HG03280 (cell line): ENCODE data around the gene TRIM73.
A peak's percentile ranks its signal among the peaks of the same experiment; 100 is the strongest.
"Not testable (repeated sequence)": the region's sequence is repeated elsewhere in the genome, so short reads cannot be mapped to it uniquely, and the experiment has no call there.

Source experiments
- ATAC-seq: cut with Tn5 transposase; IDR thresholded peaks from one replicate; pipeline ENCODE4 v1.9.1; 2021; ENCODE audit warnings: mild to moderate bottlenecking, moderate library complexity; ENCODE audit not compliant: unreplicated experiment

Gene TRIM73

DNA sequence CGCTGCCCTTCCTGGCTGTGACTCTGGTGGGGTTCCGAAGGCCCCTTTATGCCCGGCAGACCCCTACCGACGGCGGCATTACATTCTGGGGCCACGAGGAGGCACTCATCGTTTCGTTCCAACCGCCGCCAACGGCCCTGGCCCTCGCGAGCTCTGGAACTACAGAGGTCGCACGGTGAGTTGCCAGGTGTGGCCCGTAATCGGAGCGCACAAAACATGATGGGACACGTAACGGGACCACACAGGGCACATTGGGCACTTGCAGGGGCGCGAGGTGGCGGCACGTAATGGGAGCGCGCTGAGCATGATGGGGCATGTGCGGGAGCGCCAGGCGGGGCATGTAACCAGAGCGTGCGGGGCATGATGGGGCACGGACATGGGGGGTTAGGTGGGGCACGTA is at the start of gene TRIM73:
Gene TRIM73, plus strand, starts transcription at position 301 of the 400 bp plus-strand sequence. CDS start 3,305 bp downstream, outside the sequence.
- ATAC-seq: not testable (repeated sequence)

DNA sequence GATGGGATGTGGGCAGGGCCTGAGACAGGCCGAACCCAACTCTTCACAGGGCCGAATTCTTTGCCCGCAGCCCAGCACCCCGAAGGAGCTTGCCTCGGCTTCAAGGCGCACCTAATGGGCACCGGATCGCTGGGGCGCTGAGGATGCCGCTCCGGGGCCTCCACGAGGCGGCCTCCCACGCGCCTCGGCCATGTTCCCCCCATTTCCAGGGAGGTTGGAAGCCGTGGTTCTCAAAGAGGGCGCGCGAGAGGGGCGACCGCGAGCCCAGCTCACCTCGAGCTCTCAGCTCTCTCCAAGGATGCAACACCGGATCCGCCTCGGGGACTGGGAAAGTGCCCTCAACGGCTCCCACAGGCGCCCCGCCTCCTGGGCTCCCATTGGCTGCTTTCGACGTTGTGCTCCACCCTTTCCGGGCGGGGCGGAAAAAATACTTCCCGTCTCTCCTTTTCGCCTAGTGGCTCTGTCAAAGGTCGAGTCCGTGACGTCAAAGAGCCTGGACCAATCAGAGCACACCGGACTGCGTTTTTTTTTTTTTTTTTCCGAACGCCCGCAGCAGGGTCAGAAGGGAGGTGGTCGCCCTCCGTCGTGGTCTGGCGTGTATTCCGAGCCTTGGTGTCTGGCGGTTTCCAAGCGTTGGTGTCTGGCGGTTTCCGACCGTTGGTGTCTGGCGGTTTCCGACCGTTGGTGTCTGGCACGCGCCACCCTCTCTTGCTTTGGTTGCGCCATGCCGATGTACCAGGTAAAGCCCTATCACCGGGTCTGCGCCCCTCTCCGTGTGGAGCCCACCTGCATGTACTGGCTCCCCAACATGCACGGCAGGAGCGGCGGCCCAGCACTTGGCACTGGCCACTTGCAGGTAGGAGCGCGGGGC is 36.5 kb upstream of the TRIM73 start:
- peak; percentile 66 for ATAC-seq

DNA sequence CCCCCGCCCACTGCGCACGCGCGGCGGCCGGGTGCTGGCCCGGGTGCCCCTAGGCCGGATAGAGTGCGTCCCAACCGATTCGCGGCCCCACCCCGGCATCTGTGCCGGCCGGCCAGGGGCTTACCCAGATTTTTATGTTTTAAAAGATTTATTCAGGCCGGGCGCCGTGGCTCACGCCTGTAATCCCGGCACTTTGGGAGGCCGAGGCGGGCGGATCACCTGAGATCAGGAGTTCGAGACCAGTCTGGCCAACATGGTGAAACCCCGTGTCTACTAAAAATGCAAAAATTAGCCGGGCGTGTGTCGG is 35.9 kb upstream of the TRIM73 start:
- ATAC-seq: not testable (repeated sequence)

DNA sequence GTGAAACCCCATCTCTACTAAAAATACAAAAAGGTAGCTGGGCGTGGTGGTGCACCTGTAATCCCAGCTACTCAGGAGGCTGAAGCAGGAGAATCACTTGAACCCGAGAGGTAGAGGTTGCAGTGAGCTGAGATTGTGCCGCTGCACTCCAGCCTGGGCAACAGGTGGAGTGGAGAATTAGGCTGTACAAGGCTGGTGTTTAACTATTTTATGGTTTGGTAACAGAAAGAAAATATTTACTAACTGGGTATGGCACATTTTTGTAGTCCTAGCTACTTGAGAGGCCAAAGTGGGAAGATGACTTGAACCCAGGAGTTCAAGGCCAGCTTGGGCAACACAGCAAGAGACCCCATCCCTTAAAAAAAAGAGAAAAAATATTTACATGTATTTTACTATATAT is 31.4 kb upstream of the TRIM73 start:
- not testable (repeated sequence) for ATAC-seq

DNA sequence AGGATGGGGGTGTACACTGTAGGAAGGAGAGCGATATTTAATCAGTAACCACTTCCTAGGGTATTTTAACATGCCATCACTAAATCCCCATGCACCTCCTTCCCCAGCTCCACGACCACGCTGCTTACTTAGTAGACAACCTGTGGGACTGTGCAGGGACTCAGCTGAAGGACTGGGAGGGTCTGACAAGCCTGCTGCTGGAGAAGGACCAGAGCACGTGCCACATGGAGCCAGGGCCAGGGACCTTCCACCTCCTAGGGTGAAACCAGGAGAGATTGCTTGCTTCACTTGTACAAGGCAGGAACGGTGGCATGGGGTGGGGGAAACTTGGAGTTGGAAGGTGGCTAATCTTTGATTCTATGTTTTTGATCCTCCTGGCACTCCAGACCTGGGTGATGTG is 28.8 kb upstream of the TRIM73 start:
- ATAC-seq: not testable (repeated sequence)

DNA sequence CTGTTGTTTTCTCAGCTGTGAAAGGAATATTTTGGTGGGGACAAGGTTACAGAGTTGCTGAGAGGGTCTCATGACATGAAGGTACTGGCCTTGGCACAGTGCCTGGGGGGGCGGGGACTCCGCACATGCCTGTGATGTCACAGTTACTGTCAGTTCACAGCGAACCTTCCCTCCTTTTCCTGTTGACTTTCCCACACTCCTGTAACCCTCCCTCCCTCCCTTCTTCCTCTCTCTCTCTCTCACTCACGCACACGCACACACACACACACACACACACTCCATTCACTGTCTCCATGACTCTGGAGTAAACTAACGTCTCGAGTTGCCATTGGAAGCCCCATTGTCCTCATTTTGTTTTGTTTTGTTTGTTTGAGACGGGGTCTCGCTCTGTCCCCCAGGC is 28.1 kb upstream of the TRIM73 start:
- not testable (repeated sequence) for ATAC-seq

DNA sequence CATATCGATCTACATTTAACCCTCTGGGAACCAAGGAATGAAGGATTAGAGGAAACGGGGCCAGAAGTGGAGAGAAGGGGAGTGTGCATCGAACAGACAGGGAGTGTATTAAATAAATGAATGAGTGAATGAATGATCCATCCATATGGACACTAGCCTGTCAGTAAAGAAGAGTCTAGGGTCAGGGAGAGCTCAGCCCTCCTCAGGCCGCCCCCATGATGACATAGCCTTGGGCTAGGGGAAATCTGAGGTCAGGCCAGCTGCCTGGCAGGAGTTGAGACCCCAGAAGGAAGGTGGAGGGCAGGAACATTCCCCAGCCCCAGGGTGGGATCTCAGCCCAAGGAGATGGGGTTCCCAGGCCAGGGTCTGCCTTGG is 21.3 kb upstream of the TRIM73 start:
- not testable (repeated sequence) for ATAC-seq

DNA sequence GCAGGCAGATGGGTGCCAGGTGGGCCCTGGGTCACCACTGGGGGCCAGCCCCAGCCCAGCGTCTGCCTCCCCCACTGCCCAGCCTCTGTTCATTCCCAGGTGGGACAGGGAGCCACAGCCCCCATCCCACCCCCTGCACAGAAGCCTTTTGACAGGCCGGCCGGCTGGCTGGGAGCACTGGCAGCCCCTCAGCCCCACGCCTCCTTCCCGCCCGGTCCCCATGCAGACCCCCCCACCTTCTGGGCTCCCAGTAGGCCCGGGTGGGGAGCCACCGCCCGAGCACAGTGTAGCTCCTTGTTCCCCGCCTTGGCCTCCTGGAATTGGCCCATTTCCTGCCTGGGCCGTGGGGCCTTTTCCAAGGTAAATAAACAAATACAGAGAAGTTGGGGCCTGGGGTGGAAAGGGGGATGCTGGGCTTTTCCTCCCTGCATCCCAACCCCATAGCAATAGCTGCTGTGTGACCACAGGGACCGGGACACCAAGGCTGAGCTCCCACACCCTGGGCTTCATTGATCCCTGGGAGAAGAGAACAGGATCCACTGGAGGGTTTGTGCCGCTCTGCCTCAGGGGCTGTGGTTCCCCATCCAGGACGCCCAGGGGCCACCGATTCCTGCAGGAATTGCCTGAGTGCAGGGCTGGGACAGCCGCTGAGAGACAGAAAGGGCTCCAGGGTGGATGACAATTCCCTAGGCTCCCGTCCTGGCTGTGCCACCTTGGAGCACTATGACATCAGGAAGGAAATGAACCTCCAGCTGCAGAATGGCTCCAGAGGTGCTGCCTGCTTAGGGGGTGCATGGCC is 20.7 kb upstream of the TRIM73 start:
- ATAC-seq: not testable (repeated sequence)

DNA sequence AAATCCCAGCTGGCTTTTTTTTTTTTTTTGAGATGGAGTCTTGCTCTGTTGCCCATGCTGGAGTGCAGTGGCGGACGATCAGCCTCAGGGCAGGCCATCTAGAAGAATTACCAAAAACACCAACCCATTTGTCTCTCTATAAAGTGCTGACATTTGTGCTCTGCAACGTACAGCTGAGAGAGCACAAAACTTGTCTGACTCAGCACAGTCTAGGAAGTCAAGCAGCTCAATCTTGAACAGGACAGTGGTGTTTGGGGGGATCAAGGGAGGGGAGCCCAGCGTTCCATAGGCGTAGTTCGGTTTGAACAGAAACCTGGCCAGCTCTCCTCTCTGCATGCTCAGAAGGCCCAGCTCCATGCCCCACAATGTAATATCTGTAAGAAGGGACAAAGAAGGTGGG is 2.2 kb upstream of the TRIM73 start:
- not testable (repeated sequence) for ATAC-seq

DNA sequence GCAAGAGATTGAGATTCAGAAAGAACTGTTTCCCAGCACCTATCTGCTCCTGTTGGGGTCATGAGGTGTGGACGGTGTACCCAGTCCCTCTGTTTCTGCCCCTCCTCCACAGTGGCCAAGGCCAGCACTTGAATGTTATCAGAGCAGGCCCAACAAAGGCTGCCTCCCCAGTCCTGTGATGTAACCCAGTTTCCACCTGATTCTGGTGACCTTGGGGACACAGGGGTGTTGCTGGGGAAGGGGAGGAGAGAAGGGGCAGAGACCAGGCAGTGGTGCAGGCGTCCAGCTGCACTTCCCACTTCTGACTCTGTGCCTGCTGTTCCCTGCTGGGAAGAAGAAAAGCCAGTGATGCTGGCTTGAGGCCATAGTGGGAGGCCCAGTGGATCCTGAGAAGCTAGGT is 2.4 kb downstream of the TRIM73 start:
- ATAC-seq: not testable (repeated sequence)

DNA sequence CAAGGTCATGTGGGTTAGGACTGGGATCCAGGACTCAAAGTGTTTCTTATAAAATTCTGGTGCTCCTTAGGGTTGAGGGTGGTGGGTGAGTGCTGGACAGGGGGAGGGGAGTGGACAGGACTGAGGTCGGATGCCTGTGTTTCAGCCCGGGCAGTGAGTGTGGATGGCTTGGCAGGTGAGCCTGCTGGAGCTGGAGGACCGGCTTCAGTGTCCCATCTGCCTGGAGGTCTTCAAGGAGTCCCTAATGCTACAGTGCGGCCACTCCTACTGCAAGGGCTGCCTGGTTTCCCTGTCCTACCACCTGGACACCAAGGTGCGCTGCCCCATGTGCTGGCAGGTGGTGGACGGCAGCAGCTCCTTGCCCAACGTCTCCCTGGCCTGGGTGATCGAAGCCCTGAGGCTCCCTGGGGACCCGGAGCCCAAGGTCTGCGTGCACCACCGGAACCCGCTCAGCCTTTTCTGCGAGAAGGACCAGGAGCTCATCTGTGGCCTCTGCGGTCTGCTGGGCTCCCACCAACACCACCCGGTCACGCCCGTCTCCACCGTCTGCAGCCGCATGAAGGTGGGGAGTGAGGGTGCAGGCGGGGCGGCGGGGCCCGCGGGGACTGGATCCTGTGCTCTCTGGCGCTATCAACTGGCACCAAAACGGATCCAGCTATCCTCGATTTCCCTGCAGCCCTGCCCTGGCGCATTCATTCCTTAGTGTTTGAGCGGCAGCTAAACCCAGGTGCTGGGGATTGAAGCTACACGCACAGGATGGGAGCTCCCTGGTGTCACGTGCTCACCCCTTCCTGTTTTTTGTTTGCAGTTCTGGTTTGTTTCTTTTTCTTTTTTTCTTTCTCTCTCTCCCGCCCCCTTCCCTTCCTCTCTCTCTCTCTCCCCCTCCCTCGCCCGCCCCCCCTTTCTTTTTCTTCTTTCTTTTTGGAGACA is 3.6 kb downstream of the TRIM73 start:
- peak; percentile 46 for ATAC-seq

DNA sequence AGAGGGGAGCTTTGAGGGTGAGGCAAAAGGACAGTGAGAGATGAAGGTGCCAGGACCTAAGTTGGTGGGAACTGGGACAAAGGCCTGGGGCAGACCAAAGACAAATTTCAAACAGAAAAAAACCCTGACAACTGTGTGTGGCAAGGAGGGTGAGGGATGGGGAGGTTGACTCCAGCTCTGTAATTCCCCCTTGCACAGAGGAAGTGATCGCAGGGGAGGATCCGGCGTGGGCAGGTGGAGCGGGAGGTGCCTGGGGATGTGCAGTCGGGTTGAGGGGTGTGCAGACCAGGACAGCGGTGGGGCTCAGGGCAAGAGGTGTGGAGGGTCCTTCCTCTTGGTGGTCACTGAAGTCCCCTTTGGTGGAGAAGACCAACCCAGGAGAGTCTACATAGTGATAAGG is 5.1 kb downstream of the TRIM73 start:
- not testable (repeated sequence) for ATAC-seq

DNA sequence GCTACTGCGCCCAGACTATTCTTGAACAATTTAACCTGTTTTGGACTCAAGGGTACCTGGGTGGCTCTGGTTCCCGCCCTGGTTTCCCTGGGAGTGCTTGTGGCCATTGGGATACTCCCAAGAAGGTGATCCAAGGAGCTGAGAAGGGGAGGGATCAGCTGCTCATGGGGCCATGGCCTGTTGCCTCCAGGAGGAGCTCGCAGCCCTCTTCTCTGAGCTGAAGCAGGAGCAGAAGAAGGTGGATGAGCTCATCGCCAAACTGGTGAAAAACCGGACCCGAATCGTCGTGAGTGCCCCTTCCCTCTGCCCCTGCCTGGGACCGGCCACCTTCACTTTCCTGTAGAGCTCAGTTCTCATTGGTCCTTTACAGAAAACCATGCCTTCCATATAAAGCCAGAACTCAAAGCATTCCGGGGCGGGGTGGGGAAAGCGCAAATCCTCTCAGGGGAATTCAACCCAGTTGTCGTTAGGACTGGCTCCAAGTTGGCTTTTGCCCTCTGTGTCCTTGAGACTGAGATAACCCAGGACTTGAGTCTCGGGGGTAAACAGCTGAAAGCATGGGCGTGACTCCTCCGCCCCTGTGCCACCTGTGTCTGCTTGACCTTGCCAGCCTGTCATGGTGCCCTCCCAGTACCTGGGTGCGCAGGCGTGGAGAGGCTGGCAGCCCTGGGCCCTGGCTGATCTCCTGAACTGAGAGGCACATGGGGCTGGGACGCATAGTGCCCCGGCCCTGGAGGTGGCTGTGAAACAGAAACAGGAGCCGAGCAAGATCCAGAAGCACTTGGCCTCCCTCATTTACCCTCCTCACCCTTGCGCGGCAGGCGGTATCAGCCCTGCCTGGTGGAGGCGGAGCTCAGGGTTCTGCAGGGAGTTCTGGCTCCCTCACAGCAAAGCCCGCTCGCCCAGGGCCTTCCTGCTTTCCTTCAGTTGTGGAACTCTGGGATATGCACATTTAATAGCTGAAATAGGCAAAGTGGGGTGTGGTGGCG is 8.3 kb downstream of the TRIM73 start:
- not testable (repeated sequence) for ATAC-seq

DNA sequence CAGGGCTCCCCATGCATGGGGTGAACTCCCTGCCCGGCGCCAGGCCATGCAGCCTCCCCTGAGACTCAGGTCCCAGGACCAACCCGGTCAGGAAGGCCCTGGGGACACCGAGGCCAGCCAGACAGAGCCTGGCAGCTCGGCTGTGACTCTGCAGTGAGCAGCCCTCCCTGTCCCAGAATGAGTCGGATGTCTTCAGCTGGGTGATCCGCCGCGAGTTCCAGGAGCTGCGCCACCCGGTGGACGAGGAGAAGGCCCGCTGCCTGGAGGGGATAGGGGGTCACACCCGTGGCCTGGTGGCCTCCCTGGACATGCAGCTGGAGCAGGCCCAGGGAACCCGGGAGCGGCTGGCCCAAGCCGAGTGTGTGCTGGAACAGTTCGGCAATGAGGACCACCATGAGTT is 9.2 kb downstream of the TRIM73 start:
- not testable (repeated sequence) for ATAC-seq

DNA sequence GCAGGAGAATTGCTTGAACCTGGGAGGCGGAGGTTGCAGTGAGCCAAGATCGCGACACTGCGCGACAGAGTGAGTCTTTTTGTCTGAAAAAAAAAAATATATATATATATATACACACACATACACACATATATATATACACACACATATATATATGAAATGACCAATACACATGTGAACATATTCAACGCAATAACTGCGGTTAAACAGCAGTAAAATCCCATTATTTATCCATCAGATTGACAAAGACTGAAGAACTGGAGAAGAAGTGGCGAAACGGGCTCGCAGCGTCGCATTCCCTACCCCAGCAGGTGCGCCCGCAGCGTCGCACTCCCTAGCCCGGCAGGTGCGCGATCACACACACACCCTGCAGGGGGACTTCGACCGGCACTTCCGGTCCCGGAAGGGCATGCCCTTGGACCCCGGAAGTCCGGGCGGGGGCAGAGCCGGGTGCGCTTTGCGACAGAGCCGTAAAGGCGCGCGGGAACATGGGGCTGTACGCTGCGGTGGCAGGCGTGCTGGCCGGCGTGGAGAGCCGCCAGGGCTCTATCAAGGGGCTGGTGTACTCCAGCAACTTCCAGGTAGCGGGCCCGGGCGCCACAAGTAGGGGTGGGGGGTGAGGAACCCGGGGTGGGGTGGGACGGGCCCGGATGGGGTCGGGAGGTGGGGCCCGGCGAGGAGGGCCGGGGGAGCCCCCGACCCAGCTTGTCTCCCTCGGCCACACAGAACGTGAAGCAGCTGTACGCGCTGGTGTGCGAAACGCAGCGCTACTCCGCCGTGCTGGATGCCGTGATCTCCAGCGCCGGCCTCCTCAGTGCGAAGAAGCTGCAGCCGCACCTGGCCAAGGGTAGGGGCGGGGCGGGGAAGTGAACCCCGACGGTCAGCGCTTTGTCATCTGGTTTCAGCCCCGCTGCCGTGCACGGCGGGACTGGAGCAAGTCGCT is 14.7 kb downstream of the TRIM73 start:
- peak; percentile 95 for ATAC-seq

DNA sequence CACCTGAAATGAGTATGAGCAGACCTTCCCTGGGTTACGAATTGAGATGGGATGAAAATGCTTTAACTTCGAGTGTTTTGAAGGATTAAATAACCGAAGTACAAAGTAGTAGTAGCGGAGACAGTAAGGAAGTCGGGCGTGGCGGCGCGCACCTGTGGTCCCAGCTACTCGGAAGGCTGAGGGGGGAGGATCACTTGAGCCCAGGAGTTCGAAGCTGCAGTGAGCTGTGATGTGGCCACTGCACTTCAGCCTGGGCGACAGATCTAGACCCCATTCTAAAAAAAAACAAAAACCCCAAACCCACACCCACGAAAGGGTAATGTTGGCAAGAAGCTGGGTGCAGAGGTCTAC is 15.4 kb downstream of the TRIM73 start:
- not testable (repeated sequence) for ATAC-seq

DNA sequence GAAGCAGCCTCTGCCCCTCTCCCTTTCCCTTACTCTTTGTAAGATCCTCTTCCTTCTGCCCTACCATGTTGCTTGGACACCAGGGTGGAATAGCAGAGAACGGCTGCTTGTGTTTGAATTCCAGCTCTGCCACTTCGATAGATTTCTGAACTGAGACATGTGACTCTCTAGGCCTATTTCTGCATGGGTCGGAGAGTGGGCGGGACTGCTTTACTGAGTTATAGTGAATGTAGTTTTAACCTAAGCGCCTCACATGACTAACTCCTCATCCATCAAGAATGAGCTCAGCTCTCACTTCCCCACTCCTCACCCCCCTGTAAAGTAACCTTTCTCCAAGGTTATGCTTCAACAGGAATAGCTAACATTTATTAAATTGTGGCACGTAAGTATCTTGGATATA is 18.8 kb downstream of the TRIM73 start:
- ATAC-seq: not testable (repeated sequence)

DNA sequence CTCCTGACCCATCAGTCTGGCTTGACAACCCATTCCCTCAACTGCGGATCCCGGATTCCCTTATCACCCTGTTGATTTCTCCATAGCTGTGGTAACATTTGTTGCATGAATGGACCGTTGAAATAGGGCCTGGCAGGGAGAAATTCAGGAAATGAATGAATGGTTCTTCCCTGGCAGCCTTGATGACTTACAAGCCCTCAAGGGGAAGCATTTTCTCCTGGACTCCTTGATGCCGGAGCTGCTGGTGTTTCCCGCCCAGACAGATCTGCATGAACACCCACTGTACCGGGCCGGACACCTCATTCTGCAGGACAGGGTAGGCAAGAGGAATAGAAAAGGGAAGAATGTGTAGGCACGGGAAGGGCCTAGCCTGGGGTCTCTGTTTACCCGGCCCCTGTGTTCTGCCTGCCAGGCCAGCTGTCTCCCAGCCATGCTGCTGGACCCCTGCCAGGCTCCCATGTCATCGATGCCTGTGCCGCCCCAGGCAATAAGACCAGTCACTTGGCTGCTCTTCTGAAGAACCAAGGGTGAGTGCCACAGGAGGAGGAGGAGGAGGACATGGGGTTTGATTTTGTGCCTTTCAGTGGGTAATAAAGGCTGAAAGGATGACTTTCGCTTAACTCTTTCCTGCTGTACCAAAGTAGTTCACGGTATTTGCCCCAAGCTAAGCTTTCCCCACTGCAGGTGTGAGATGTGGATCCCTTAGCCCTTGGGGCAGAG is 19.4 kb downstream of the TRIM73 start:
- not testable (repeated sequence) for ATAC-seq
